ENCODE results near the gene XXYLT1. TPM values are rescaled to one million over a fixed set of nuclear protein-coding genes. Genes with fewer than 3 reads are reported as not detected.

The XXYLT1 gene
- total RNA-seq, 1 experiment from 2014 or later = 23.4 TPM

GRCh38 chr3:195270079-195270816 lies 711 bp downstream of the XXYLT1 start (continued):
- no peak for TF ChIP-seq PRDM15 (CRISPR knock-in tag; IDR thresholded peaks at IDR 0.05)
- TF ChIP-seq NR2C2 (CRISPR knock-in tag; IDR thresholded peaks at IDR 0.05) = no peak
- 0 out of 2 replicates have a peak, but pooled peaks have one; percentile 9 for TF ChIP-seq ETV6 (CRISPR knock-in tag; IDR thresholded peaks at IDR 0.05)
- no peak for TF ChIP-seq ATF3 (CRISPR knock-in tag; conservative IDR thresholded peaks at IDR 0.05)
- no peak for TF ChIP-seq ZSCAN18 (CRISPR knock-in tag; IDR thresholded peaks at IDR 0.05)
- TF ChIP-seq ATF1 (CRISPR knock-in tag; IDR thresholded peaks at IDR 0.05) = no peak; the same call in 1 of the 2 replicates
- peak; percentile 94 for TF ChIP-seq MAX (CRISPR knock-in tag; IDR thresholded peaks at IDR 0.05)
- TF ChIP-seq ATF2 (CRISPR knock-in tag; IDR thresholded peaks at IDR 0.05; ENCODE audit: borderline replicate concordance, low read depth) = no peak
- TF ChIP-seq RELA (CRISPR knock-in tag; IDR thresholded peaks at IDR 0.05; ENCODE audit: borderline replicate concordance) = peak; percentile 59; the same call in 1 of the 2 replicates
- TF ChIP-seq ZNF396 (CRISPR knock-in tag; IDR thresholded peaks at IDR 0.05; ENCODE audit: borderline replicate concordance) = no peak
- TF ChIP-seq ZNF138 (CRISPR knock-in tag; conservative IDR thresholded peaks at IDR 0.05) = no peak
- peak; percentile 37; the same call in 1 of the 2 replicates for TF ChIP-seq ZNF423 (CRISPR knock-in tag; IDR thresholded peaks at IDR 0.05)
- no peak for TF ChIP-seq PREB (CRISPR knock-in tag; IDR thresholded peaks at IDR 0.05; ENCODE audit: borderline replicate concordance)
- no peak for TF ChIP-seq NFE2L1 (CRISPR knock-in tag; IDR thresholded peaks at IDR 0.05)
- no peak for TF ChIP-seq E2F5 (CRISPR knock-in tag; IDR thresholded peaks at IDR 0.05)
- peak; percentile 62; the same call in 1 of the 2 replicates for TF ChIP-seq HMGXB4 (CRISPR knock-in tag; IDR thresholded peaks at IDR 0.05)
- TF ChIP-seq IRF1 (CRISPR knock-in tag; IDR thresholded peaks at IDR 0.05) = no peak
- no peak for TF ChIP-seq AR (CRISPR knock-in tag; IDR thresholded peaks at IDR 0.05)

Measured in WTC11 (cell line).